ENCODE measurements around the gene SFPQ. TPM values are rescaled to one million over a fixed set of nuclear protein-coding genes. Genes with fewer than 3 reads are reported as not detected.
"Not testable (repeated sequence)": the region's sequence is repeated elsewhere in the genome, so short reads cannot be mapped to it uniquely, and the experiment has no call there.

The SFPQ gene
- total RNA-seq, 1 donor from 2014 or later: 281 TPM

- no peak for DNase-seq (ENCODE audit: low read depth)
These were observed 49.0 kb downstream of the SFPQ start for GRCh38 chr1:35143737-35144508.

- DNase-seq (ENCODE audit: low read depth): not testable (repeated sequence)
These were observed 50.2 kb downstream of the SFPQ start for GRCh38 chr1:35142728-35143127.

- DNase-seq (ENCODE audit: low read depth): not testable (repeated sequence)
These were observed 50.7 kb downstream of the SFPQ start for GRCh38 chr1:35142294-35142693.

GRCh38 chr1:35137590-35137989, 55.4 kb downstream of the SFPQ start:
- DNase-seq (ENCODE audit: low read depth): not testable (repeated sequence)

- no peak for DNase-seq (ENCODE audit: low read depth)
These were observed 56.2 kb downstream of the SFPQ start for GRCh38 chr1:35136780-35137179.

Other genes with a start within 250 kb of the SFPQ start
- gene TMEM35B, start 207.8 kb downstream of the SFPQ start, total RNA-seq: 32.6 and 73.6 TPM in 2 replicates
- 11.1 and 20.2 TPM in 2 replicates for gene ZMYM6, start 161.2 kb downstream of the SFPQ start, total RNA-seq
- 16.7 and 26.0 TPM in 2 replicates for gene ZMYM1, start 113.8 kb downstream of the SFPQ start, total RNA-seq
- gene ZMYM4, start 75.6 kb upstream of the SFPQ start, total RNA-seq: 28.1 and 52.3 TPM in 2 replicates